HFFc6 (cell line): ENCODE data around the gene TXNIP. TPM values are rescaled to one million over a fixed set of nuclear protein-coding genes. Genes with fewer than 3 reads are reported as not detected.

Experiments used
- DNase-seq: peaks from one replicate; pipeline ENCODE4 v3.0.0-alpha.2; 2018
- H3K27ac Mint-ChIP-seq: 2 replicates; pipeline ENCODE4 v1.8.0; 2020; ENCODE audit warnings: mild to moderate bottlenecking, mixed read lengths
- H3K27me3 Mint-ChIP-seq: 2 replicates; pipeline ENCODE4 v1.8.0; 2021; ENCODE audit warnings: mild to moderate bottlenecking, moderate library complexity, mixed read lengths; ENCODE audit not compliant: insufficient read depth
- H3K36me3 Mint-ChIP-seq: 2 replicates; pipeline ENCODE4 v1.8.0; 2021; ENCODE audit warnings: low read depth, mixed read lengths
- H3K4me1 Mint-ChIP-seq: 2 replicates; pipeline ENCODE4 v1.8.0; 2020; ENCODE audit warnings: low read depth, mixed read lengths
- H3K4me3 Mint-ChIP-seq: 2 replicates; pipeline ENCODE4 v1.8.0; 2020; ENCODE audit warnings: mild to moderate bottlenecking, moderate library complexity, mixed read lengths
- H3K9me3 Mint-ChIP-seq: 2 replicates; pipeline ENCODE4 v1.8.0; 2020; ENCODE audit warnings: mild to moderate bottlenecking, mixed read lengths
- total RNA-seq, 6 experiments: library from RNA; stranded (reverse); fragmentation: NEBNext Ultra II Directional; extraction: Animal tissue kit (Norgen Biotek cat#: 25700); gene quantifications; 2 replicates in 1 of 6; 3 replicates in 5 of 6; pipeline ENCODE4 v1.2.3, GENCODE V29; 2021
- TF ChIP-seq, protein P1 (sequence below): fragments of 200-600 bp; sonication (generic); IDR thresholded peaks from 2 replicates; pipeline ENCODE4 v1.5.0; 2021; ENCODE audit warnings: antibody characterized with exemption, mild to moderate bottlenecking

The TXNIP gene
- total RNA-seq, 6 experiments from 2014 or later: 49.2 to 78.0 (median 59.5) TPM

DNA sequence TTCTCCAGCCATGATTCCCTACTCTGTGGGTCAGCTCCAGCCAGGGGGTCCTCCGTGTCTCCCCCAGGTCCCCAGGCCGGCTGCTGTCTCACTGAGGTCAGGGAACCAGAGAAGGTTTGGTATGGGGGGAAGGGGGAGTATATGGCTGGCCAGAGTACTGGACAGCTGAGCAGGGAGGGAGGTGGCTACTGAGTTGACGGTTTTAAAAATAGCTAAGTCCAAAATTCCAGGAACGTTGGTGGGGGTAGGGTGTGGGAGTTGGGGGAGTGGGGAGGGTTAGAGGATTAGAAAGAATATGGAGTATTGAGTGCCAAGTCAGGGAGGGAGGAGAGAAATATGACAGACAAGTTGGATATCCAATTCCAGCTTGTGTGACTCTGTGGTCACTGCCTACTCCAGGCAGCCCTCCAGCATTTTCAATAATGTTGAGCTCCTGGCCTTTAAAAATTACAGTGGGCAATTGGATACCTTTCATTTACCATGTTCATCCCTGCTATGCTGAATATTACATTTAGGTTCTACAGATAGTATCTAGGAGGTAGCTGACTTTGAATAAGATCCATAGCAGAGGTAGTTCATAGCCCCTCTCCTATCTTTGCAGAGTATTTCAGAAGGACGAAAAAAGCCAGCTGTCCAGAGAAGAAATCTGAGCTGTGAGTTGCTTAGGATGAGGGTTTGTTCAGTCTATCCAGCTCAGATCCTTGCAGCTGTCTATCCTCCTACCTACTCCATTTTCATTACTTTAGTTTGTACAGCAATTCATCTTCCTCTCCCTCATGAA, 25.4 kb upstream of the TXNIP start, which contains the start of gene HJV:
Gene HJV (minus strand): TSS at position 114 of the 781 bp plus-strand sequence. CDS start 1,504 bp downstream, outside the sequence.
- no peak within 1 kb of the TSS for H3K27ac Mint-ChIP-seq
- TF ChIP-seq, protein P1, sequence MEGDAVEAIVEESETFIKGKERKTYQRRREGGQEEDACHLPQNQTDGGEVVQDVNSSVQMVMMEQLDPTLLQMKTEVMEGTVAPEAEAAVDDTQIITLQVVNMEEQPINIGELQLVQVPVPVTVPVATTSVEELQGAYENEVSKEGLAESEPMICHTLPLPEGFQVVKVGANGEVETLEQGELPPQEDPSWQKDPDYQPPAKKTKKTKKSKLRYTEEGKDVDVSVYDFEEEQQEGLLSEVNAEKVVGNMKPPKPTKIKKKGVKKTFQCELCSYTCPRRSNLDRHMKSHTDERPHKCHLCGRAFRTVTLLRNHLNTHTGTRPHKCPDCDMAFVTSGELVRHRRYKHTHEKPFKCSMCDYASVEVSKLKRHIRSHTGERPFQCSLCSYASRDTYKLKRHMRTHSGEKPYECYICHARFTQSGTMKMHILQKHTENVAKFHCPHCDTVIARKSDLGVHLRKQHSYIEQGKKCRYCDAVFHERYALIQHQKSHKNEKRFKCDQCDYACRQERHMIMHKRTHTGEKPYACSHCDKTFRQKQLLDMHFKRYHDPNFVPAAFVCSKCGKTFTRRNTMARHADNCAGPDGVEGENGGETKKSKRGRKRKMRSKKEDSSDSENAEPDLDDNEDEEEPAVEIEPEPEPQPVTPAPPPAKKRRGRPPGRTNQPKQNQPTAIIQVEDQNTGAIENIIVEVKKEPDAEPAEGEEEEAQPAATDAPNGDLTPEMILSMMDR: no peak
- H3K27me3 Mint-ChIP-seq: peaks cover 4% of the 10 kb centered on the region
- H3K36me3 Mint-ChIP-seq: no peaks in the 10 kb centered on the region
- no peak for DNase-seq
- no peaks in the 10 kb centered on the region for H3K9me3 Mint-ChIP-seq
- no peak within 1 kb of the TSS for H3K4me3 Mint-ChIP-seq
- H3K4me1 Mint-ChIP-seq: peaks cover 33% of the 10 kb centered on the region

DNA sequence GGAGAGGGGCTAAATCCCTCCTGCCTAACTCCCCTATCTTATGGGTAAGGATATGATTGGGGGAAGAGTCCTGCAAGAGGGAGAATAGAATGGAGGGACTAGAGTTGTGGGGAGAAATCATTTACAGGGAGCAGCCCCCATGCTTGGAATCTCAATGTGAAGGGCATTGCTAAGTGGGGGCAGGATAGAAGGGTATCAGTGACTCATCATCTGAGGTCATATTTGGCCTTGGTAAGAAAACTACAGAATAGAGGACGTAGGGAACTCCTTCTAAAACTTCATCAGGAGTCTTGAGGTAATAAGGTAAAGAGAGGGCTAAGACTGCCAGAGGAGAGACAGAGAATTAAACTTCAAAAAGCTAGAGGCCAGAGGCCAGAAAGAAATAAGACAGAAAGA, 24.7 kb upstream of the TXNIP start:
- Mint-ChIP-seq H3K27me3 (peaks cover 4% of the 10 kb centered on the region), H3K9me3 (no peaks in the 10 kb centered on the region), H3K4me1 (peaks cover 34% of the 10 kb centered on the region), H3K4me3 (no peak overlapping the region), H3K36me3 (no peaks in the 10 kb centered on the region), H3K27ac (no peak overlapping the region)
- TF ChIP-seq, protein P1: no peak
- DNase-seq: no peak

DNA sequence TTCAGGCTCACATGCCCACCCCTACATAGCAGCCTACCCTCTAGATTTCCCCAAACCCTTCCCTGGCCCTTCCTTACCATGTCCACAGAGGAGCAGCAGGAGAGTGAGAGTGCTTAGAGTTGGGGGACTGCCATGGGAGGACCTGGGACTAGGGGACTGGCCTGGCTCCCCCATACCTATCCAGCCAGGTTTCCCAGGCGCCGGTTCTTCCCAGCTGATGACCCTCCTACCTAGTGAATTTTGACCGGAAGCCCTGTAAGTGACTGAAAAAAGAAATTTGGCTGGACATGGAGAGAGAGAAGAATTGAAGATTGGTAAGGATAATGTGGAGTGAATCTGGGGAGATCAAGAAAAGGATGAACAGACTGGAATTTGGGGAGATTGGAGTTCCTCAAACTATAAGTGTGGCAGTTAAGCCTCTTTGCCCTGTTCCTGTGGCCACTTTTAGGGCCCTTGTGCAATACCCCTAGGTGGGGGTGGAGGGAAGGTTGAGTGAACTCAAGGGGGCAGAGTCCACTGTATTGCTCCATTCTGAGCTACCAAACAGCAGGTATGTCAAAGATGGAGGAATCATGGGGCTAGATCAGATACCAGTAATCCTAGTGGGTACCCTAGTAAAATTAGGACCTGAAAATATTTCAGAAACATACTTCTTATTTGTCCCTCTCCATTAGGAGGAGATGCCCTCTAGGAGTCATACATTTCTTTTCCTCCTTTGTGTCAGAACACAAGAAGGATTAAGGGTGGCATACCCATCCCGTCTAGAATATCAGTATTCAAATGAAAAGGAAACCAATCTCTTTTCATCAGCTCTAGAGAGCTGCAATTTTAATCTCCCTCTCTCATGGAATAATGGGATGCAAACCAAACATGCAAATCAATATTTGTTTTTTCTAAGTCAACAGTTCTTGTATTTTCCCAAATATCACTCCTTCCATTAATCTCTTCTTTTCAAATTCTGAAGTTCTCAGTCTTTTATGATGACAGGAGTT, 24.0 kb upstream of the TXNIP start:
- Mint-ChIP-seq H3K27me3 (peaks cover 4% of the 10 kb centered on the region), H3K36me3 (no peaks in the 10 kb centered on the region), H3K27ac (no peak overlapping the region), H3K9me3 (no peaks in the 10 kb centered on the region), H3K4me1 (peaks cover 32% of the 10 kb centered on the region), H3K4me3 (no peak overlapping the region)
- no peak for DNase-seq
- TF ChIP-seq, protein P1: no peak

DNA sequence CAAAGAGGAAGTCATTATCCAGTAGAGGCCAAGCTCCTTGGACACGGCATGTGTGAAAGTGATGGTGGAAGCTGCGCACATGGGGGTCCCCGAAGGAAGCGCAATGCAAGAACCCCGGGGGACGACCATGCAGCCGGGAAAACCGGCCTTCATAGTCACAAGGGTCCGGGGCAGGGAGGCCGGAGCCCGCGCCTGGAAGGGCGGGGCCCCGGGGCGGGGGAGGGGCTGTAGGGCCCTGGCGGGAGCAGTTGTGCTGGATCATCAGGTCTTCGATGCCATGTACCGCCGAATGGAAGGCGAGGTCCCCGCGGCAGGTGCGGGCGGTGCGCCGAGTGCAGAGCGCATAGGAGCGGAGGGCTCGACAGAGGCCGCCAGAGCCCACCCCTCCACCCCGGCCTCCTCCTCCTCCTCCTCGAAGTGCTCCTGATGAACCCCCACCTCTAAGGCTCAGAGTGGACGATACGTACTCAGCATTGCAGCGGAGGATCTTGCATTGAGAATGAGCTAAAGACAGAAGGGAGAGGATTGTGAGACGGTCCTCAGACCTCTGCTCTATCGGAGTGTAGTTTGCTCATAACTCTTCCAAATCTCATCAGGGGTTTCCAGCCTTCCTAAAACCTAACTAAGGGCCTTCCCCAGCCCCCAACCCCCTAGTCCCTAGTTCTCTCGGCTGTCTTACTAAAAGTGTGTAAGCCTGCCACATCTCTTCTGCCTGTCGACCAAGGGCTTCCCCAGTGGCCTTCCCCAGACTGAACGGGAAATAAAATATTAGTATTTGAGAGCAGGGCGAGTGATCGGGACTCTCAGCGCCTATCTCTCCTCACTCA, 23.1 kb upstream of the TXNIP start:
- Mint-ChIP-seq H3K36me3 (no peaks in the 10 kb centered on the region), H3K4me3 (no peak overlapping the region), H3K4me1 (peaks cover 35% of the 10 kb centered on the region), H3K27me3 (peaks cover 4% of the 10 kb centered on the region), H3K27ac (no peak overlapping the region), H3K9me3 (no peaks in the 10 kb centered on the region)
- TF ChIP-seq, protein P1: no peak
- no peak for DNase-seq

DNA sequence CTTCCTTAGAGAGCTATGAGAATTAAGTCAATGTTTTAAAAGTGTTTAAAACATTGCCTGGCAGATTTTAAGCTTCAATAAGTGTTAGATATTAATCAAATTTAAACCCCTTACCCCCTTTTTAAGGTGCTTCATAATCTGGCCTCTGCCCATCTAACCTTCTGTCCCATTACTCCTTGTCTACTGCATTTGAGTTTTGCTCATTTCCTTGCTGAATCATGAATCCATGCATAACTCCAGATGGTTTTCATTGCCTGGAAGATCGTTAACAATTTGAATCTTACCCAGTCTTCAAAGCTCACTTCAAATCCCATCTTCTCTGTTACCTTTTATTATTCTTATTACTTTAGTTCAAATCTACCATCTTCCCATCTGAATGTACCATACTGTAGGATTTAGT, 20.5 kb upstream of the TXNIP start:
- TF ChIP-seq, protein P1: no peak
- Mint-ChIP-seq H3K27ac (peak overlapping the region; percentile 73), H3K36me3 (no peaks in the 10 kb centered on the region), H3K4me3 (peak overlapping the region; percentile 1; the same call in 1 of the 2 replicates), H3K4me1 (peaks cover 54% of the 10 kb centered on the region), H3K27me3 (peaks cover 4% of the 10 kb centered on the region), H3K9me3 (no peaks in the 10 kb centered on the region)
- DNase-seq: peak; percentile 19
